Testis (tissue), 2 donors: ENCODE measurements around the gene WNK2.

Experiments
- POLR2A ChIP-seq: fragments of 450-650 bp; IDR thresholded peaks from one replicate; pipeline ENCODE4 v1.6.1; 2017; ENCODE audit warnings: antibody characterized with exemption, mild to moderate bottlenecking, moderate library complexity
- TF ChIP-seq, protein P1 (sequence below), 3 experiments: fragments of 450-650 bp in 2 of 3; fragments of 200-600 bp in 1 of 3; sonication (generic) in 1 of 3; IDR thresholded peaks; one replicate each; pipeline ENCODE4 v1.5.1; 2016 to 2019; ENCODE audit warnings: antibody characterized with exemption in 3 of 3, mild to moderate bottlenecking in 2 of 3, moderate library complexity in 1 of 3

GRCh38 chr9:93248386-93249040 is 64.6 kb downstream of the WNK2 start:
- TF ChIP-seq, protein P1, sequence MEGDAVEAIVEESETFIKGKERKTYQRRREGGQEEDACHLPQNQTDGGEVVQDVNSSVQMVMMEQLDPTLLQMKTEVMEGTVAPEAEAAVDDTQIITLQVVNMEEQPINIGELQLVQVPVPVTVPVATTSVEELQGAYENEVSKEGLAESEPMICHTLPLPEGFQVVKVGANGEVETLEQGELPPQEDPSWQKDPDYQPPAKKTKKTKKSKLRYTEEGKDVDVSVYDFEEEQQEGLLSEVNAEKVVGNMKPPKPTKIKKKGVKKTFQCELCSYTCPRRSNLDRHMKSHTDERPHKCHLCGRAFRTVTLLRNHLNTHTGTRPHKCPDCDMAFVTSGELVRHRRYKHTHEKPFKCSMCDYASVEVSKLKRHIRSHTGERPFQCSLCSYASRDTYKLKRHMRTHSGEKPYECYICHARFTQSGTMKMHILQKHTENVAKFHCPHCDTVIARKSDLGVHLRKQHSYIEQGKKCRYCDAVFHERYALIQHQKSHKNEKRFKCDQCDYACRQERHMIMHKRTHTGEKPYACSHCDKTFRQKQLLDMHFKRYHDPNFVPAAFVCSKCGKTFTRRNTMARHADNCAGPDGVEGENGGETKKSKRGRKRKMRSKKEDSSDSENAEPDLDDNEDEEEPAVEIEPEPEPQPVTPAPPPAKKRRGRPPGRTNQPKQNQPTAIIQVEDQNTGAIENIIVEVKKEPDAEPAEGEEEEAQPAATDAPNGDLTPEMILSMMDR (IDR thresholded peaks at IDR 0.05) = no peak
- no peak for TF ChIP-seq POLR2A
